ENCODE results near the gene METTL22.

METTL22 gene, protein sequence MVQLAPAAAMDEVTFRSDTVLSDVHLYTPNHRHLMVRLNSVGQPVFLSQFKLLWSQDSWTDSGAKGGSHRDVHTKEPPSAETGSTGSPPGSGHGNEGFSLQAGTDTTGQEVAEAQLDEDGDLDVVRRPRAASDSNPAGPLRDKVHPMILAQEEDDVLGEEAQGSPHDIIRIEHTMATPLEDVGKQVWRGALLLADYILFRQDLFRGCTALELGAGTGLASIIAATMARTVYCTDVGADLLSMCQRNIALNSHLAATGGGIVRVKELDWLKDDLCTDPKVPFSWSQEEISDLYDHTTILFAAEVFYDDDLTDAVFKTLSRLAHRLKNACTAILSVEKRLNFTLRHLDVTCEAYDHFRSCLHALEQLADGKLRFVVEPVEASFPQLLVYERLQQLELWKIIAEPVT

DNA sequence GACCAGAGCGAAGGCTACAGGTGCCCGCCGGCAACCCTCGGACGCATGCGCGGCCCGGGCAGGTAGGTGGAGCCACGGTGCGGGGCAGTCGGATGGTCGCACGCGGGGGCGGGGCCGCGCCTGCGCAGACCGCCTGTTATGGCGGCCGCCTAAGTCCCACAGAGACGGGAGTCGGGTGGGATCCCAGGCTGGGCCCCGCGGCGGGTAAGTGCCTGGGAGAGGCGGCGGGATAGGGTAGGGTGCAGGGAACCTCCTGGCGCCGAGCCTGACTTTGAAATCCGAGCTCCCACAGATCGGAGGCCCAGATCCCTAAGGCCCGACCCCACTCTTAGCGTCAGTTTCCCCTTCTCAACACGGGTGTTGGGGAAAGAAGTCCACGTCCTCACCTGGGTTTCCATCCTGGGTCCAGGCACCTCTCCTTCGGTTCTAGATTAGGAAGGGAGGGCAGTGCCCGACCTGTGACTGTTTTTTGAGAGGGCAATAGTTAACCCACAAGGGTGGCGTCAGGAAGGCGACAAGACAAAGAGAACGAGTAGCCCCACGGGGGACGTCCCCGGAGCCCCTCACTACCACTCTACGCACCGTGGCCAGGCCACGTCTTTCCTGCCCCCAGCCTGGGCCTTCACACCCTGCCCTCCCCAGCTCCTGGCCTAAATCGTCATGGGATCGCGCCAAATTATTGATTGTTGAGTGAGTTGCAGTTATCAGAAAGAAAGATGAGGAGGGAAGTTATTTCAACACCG lies at the start of gene METTL22:
Gene METTL22 (plus strand): TSS at position 127 of the 743 bp plus-strand sequence. CDS start 3,968 bp downstream, outside the sequence.
- FAIRE-seq: no peak

DNA sequence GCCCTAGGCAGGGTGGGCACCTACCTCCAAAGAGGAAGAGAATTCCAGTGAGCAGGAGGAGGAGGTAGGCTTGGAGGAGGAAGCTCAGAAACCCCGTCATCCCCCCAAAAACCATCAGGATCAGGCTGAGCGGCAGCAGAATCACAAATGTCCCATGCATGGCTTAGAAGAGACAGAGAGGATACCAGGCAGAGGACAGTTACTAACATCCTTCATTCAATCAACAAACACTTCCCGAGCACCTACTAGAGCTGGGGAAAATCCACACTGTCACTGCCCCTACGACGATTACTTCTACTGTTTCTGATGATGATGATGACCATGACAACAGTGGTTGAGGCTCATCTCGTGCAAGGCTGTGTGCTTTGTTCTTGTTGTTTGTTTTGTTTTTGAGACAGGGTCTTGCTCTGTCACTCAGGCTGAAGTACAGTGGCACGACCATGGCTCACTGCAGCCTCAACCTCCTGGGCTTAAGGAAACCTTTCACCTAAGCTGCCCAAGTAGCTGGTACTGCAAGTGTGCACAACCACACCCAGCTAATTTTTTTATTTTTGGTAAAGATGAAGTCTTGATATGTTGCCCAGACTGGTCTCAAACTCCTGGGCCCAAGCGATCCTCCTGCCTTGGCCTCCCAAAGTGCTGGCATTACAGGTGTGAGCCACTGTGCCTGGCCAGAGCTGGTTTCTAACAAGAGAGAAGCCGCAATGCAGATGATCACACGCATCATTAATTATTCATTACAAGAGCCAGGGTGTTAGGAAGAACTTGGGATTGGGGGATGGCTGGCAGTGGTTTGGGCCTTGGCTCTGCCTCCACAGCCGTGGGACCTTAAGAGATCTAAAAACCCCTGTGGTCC lies 49.2 kb upstream of the METTL22 start:
- FAIRE-seq: no peak

DNA sequence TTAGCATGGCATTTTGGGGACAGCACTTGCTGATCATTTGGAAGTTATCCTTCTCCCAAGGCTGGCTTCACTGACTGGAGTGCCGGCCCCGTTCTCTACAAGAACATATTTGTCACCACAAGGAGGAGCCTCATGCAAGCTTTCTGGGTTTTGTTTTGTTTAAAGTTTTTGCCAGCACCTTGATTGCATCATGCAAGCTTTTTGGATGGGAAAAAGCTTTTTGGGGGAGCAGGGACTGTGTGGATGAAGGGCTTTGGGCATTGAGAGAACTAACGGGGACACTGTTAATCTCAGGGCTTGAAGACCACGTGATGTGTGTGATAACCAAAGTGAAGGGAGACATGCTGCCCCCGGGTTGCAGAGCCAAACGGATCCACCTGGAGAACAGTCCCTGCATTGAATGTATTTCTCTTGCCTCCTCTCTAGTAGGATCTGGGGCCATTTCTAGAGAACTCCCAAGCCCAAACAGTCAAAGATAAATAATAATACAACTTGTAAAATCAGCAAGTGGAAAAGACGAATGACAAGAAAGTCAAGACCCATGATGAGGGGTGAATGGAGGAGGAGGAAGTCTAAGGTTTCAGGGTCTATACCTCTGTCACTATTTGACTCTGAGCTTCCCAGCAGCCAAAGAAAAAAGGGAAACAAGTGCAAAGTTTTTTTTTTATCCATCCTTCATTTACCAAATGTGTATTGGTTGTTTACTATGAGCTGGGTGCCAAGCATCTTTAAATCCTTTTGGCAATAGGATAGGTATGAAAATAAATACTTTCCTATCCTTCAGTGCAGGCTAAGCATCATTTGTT lies 48.4 kb upstream of the METTL22 start:
- FAIRE-seq: peak; percentile 23

DNA sequence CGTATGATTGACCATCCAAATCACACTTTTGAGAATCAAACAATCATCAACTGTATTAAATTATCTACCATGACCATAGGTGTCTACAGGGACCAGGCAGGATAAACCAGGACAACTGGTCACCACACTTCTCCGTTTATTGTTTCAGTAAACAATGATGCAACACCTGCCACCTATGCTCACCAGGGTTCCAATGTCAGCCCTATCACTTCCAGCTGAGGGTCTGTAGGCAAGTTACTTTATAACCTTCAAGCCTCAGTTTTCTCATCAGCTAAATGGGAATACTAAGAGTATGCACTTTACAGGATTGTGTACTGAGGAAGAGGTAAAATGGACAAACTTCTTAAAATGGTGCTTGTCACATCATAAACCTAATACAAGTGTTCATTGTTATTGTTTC lies 46.1 kb upstream of the METTL22 start:
- FAIRE-seq: no peak

DNA sequence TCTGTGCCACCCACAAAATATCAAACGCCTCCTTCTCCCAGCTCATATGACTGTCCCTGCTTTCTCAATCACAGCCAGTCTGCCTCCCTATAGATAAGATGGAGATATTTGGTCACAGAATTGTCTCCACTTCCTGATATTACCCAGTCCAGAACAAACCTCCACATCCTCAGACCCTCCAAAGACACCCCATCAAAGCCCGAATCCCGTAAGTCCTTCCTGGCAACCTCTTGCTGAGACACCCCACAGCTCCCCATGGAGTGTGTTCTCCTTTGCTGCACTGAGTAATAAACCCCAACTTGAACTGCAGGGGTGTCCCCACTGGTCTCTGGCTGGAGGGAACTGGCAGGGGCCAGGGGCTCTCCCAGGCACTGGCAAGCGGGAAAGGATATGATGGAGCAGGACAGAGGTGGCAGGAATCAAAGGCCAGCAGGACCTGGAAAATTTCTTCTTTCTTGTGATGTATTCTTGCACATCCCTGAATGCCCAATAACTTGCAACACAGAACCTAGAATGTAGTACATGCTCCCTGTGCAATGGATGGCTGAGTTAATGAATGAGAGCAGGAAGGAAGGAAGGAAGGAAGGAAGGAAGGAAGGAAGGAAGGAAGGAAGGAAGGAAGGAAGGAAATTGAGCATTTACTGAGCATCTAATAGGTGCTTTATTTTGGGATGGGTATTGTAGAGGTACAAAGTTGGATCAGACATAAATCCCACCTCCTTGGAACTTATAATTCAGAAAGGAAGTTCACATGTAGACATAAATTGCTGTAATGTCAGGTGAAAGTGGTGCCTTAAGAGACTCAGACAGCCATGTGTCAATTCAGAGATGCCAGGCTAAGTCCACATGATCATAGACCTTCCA lies 45.1 kb upstream of the METTL22 start:
- FAIRE-seq: no peak

DNA sequence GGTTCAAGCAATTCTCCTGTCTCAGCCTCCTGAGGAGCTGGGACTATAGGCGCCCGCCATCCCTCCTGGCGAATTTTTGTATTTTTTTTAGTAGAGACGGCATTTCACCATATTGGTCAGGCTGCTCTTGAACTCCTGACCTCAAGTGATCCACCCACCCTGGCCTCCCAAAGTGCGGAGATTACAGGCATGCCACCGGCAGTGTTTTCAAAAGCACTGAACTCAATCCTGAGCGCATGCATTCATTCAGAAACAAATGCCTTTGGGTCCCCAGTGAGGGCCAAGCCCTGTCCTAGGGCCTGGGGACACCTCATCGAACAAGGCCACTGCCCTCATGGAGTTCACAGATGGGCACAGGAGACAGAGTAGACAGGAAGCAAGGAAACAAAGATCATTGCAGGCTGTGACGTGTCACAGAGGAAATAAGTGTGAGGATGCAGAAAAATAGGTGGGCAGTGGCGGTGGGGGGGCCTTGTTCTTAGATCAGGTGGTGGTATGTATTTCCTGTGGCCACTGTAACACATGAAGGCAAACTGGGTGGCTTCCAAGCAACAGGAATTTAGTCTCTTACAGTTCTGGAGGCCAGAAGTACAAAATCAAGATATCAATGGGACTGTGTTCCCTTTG lies 43.7 kb upstream of the METTL22 start:
- FAIRE-seq: no peak

DNA sequence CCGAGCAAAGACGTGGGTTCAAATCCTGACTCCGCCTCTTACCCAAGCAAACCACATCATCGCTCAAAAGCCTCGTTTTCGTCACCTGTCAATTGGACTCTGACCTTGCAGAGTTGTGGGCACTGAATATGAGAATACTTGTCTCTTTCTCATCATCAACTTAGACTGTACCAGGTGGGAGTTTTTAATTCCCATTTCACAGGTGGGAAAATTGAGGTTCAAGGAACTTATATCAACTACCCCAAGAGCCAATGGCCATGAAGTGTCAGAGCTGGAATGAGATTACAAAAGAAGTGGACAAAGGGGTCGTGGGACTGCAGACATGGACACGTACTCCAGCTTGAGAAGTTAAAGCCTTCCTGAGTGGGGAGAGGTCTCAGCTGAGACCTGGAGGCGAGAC lies 41.9 kb upstream of the METTL22 start:
- no peak for FAIRE-seq

DNA sequence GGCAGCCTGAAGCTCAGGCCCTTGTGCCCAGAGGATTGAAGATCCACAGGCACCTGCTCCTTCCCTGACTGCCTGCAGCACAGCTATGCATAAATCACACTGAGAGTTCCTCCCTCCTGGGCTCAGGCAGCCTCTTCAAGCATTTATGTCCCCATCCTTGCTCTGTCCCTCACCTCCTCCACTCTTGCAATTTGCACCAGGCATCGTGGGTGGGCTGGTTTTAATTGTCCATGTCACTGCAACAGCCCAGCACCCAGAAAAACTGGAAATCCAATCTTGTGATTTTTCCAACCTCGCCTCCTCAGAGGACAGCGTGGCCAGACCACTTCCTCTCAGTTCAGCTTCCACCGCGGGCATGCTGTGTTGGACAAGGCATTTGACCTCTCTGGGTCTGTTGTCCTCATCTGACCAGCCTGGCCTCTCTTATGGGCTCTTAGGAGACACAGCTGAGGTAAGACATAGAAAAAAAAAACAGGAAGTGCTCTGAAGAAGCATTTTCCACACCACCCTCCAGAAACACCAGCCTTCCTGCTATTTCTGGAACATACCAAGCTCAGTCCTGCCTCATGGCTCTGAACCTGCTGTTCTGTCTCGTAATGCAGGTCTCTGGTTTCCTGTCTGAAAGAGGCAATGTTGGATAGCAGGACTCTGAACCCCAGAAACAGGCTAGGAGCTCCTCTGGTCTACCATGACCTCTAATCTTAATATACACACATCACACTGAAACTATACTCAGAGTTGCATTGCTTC lies 39.5 kb upstream of the METTL22 start:
- no peak for FAIRE-seq

DNA sequence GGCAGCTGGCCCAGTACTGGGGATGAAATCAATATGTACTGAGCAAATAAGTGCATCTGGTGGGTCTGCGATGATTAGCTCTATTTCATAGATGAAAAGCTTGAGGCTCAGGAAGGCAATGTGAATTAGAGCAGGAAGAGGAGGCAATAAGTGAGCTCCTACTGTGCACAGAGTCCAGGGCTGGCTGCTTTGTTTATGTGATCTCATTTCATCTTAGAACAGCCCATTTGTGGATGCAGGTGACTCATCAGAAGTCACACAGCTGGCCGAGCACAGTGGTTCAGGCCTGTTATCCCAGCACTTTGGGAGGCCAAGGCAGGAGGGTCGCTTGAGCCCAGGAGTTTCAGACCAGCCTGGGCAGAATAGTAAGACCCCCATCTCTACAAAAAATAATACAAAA lies 38.3 kb upstream of the METTL22 start:
- FAIRE-seq: no peak

DNA sequence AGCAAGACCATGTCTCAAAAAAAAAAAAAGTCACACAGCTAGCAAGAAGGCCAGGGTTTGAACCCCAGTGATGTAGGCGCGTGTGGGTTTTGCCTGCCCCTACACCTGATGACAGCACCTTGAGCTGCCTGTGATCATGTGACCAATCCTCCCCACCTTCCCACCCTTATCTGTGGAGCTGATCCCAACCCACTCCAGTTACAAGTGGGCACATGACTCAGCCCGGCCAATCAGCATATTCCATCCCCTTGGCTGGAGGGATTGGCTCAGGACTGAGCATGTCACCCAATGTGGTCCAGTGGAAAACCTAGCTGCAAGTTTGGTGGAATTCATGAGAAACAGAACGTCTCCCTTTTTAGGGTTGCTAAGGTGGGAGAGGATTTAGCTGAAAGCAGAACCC lies 37.8 kb upstream of the METTL22 start:
- FAIRE-seq: no peak

DNA sequence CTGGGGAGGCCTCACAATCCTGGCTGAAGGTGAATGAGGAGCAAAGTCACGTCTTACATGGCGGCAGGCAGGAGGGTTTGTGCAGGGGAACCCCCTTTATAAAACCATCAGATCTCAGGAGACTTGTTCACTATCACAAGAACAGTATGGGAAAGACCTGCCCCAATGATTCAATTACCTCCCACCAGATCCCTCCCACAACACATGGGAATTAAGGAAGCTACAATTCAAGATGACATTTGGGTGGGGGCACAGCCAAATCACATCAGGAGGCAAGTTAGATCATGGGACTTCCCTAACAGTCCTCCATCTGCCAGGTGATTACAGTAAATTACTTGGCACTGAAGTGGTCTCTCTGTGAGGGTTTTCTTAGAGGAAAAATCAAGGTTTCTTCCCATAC lies 36.5 kb upstream of the METTL22 start:
- FAIRE-seq: no peak

DNA sequence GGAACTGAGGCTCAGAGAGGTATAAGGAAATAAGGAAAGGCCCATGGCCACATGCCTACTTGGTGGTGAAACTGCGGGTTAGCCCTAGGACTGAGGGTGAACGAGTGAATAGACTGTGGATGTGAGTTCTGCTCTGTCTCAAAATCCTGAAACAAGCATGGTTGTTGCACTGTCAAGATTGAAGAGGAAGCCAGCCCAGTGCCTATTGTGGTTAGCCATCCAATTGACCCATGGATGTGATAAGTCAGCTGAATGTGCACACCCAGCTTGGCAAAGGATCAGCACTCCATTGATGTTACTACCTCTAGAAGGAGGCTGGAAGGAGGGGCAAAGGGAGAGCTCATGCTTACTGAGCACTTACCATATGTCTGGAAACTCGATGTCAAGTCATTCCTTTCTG lies 35.6 kb upstream of the METTL22 start:
- no peak for FAIRE-seq

DNA sequence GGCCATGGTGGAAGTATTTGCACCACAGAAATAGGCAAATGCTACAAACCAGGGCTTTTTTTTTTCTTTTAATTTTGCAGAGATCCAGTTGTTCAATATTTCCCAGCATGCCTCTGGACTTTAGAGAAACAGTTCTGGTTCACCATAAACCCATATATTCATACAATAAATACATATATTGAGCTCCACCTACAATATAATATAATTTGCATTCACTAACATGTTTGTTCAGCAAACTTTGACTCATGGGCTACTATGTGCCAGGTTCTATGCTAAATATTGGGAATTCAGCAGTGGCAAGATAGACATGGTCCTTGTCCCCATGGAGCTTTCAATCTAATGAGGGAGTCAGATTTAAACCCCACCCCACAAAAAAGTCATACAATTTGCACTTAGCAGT lies 34.4 kb upstream of the METTL22 start:
- FAIRE-seq: no peak

DNA sequence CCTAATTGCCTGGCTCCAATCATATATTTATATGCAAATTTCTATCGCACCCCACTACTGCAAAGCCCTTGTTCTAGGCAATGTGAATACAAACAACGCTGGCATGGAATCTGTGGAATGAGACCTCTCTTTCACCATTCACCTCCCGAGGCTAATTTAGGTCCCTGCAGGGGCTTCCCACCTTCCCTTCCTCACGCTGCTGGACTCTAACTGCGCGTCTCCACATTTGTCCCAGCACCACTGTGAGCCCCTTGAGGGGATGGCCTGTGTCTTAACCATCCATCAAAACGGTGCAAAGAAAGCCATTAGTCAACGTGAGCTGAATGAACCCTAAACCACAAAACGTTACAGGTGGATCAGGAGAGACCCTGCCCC lies 32.8 kb upstream of the METTL22 start:
- no peak for FAIRE-seq

DNA sequence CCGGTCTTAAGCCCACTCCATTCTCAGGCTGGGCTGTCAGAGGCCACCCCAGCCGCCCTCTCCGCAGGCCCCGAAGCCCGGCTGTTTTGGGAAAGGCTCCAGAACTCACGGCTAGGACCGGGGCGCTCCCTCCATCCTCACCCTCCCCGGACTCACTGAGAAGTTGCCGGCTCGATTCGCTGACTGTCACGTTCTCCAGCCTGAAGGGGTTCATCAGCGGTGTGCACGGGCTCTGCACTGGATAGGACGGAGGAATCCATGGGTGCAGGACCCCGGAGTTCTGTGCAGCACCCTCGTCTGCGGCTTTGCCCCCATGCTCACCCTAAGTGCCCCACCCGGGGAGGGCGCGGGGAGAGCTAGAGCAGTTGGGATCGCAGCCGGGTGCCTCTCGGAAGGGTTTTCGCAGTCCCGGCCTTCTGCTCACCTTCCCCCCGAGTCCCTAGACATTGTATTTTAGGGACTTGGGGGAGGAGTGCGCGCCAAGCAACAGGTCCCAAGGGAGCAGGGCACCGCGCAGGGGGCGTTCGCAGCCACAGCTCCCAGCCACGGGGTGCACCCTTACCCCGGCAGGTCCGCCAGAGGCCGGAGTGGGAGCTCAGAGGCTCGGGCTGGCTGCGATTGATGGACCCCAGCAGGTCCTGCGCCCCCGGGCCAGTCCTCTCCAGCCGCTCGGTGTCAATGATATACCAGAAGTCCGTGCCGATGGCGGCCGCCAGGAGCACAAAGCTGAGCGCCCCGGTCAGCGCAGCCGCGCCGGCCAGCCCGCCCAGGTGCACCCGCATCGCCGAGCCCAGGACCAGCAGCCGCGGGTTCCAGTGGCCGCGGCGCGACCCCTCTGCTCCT lies 32.2 kb upstream of the METTL22 start:
- no peak for FAIRE-seq

DNA sequence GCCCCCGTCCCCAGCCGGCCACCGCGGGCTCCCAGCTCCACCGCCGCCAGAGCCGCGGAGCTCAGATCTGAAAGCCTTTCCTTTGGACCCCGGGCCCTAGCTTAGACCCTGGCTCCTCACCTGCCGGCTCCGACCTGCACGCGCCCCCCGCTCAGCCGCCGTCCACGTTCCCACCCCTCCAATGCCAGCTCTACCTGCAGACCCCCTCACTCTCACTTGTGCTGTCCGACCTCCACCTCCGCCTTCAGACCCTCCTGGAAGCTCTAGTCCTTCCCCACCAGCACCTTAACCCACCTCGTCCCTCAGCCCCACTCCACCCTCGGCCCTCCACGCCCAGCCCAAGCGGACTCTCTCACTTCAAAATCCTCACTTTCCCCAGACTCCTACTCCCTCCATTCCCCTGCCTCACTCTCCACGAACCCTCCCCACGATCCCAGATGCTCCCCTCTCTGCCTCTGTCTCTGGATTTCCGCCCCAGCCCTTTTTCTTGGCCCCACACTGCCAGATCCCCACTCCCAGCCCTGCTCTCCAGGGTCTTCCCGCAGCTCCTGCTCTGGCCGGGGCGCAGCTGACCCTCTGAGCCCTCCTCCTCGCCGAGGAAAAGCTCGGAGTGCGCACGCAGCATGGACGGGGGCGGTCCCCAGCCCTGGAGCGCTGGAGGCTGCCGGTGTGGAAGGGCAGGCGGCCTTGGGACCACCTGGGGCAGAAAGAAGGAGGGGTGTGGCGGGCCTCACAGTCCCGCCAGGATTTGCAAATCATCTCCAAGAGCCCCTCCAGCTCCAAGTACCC lies 31.4 kb upstream of the METTL22 start, which contains the start of gene TMEM114:
Gene TMEM114 (minus strand): TSS at position 612 of the 789 bp plus-strand sequence. CDS start 673 bp downstream, outside the sequence.
- FAIRE-seq: no peak

DNA sequence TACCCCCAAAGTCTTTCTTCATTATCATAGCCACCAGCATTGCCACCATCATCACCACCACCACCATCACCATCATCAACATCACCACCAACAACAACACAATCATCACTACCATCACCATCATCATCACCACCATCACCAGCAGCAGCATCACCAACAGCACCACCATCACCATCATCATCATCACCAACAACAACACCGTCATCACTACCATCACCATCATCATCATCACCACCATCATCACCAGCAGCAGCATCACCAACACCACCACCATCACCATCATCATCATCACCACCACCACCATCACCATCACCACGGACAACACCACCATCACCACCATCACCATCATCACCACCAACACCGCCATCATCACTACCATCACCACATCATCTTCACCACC lies 30.7 kb upstream of the METTL22 start:
- FAIRE-seq: no peak

DNA sequence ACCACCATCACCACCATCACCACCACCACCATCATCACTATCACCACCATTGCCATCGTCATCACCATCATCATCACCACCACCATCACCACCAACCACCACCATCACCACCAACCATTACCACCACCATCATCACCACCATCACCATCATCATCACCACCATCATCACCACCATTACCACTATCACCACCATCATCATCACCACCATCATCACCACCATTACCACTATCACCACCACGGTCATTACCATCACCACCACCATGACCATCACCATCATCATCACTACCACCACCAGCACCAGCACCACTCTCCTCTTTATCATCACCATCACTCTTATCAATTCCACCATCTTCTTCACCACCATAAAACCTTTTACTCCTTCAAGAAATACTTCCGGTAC lies 30.0 kb upstream of the METTL22 start:
- no peak for FAIRE-seq

Measured in TTC549 (cell line).